ENCODE results near the gene NUAK2.

- TF ChIP-seq REST (IDR thresholded peaks at IDR 0.05), result no peak
- TF ChIP-seq TAF1 (conservative IDR thresholded peaks at IDR 0.05), result no peak
- no peak for TF ChIP-seq CTCF (IDR thresholded peaks at IDR 0.05; ENCODE audit: low read depth, low read length, missing input control)
- TF ChIP-seq JUND (IDR thresholded peaks at IDR 0.05), result peak in 1 of 2 donors; percentile 77
- peak; percentile 21 for TF ChIP-seq MAX (IDR thresholded peaks at IDR 0.05)
- TF ChIP-seq ZBTB33 (IDR thresholded peaks at IDR 0.05), result no peak
- peak; percentile 63 for TF ChIP-seq YY1 (IDR thresholded peaks at IDR 0.05)
- no peak for TF ChIP-seq FOXA1 (IDR thresholded peaks at IDR 0.05)
- TF ChIP-seq SP1 (IDR thresholded peaks at IDR 0.05), result peak; percentile 27
- no peak for TF ChIP-seq GABPA (IDR thresholded peaks at IDR 0.05 in 1 of 2, conservative IDR thresholded peaks at IDR 0.05 in 1 of 2)
- TF ChIP-seq RAD21 (IDR thresholded peaks at IDR 0.05), result no peak
- no peak for TF ChIP-seq ATF3 (IDR thresholded peaks at IDR 0.05)
- no peak for TF ChIP-seq EGR1 (IDR thresholded peaks at IDR 0.05; ENCODE audit: low read depth in 2 of 2)
- peak in 1 of 2 donors; percentile 31 for TF ChIP-seq RXRA (IDR thresholded peaks at IDR 0.05)
Observed at GRCh38 chr1:205284420-205285144, 37.0 kb downstream of the NUAK2 start.
